SHP77 treated with DMSO at 0.1 percent for 48 hours (cell line): ENCODE results near the gene KIRREL3.
"Not testable (repeated sequence)": the region's sequence is repeated elsewhere in the genome, so short reads cannot be mapped to it uniquely, and the experiment has no call there.

ENCODE experiments used
- DNase-seq: peaks from one replicate; lab custom pipeline; 2025; lab: John Stamatoyannopoulos, UW

KIRREL3 gene

DNA sequence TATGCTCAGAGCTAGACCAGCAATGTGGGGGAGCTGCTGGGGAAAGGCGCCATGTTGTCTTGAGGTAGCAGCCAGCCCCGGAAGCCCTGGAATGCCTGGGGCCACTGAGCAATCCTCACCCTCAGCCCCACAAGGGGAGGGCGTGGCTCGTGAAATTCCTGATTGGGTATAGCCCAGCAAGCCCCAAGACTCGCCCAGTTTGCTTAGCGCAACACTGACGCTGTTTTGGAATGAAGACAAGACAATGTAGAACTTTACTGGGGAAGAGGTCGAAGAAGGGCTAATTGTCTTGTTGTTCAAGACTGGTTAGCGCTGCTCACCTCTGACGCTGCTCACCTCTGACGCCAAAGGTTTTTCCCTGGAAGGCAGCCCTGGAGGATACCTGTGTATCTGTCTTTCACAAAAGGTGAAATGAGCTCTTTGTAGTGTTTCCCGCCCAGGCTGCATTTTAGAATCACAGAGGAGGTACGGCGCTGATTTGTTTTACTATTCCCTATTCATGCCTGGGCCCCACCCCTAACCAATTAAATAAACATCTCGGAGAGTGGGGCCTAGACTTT is 597.5 kb downstream of the KIRREL3 start:
- DNase-seq = no peak

DNA sequence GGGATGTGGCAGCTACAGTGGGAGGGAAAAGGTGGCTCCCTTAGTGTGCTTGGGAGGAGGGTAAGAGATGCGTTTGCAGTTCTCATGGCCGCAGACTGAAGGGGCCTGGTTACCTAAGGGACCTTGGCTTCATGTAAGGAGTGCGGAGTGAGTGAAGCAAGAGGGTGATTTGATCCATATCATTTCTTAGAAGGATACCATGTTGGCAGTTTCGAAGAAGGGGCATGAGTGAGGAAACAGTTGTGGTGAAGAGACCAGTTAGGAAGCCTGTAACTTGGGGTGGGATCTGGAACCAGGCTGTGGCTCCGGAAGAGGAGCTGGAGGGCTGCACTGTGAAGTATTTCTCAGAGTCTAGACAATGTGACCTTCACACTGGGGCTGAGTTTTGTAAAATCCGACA is 600.1 kb downstream of the KIRREL3 start:
- DNase-seq = no peak

- no peak for DNase-seq
These were observed 600.6 kb downstream of the KIRREL3 start for GRCh38 chr11:126400019-126400418.

DNA sequence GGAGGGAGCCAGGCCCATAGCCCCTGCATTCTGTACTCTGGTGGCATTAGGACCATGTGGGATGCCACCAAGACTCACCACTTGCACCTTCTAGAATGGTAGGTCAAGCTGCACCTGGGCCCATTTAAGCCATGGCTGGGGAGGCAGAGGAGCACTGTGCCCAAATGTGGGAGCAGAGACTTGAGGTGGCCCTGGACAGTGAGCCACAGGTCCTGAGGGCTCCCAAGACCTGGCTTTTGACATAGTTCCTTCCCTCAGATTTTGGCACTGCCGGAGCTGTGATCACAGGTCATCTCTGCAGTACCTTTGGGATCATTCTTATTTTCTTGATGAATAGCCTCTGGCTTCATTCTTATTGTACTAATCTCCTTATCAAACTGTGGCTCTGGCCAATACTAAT is 601.8 kb downstream of the KIRREL3 start:
- no peak for DNase-seq

DNA sequence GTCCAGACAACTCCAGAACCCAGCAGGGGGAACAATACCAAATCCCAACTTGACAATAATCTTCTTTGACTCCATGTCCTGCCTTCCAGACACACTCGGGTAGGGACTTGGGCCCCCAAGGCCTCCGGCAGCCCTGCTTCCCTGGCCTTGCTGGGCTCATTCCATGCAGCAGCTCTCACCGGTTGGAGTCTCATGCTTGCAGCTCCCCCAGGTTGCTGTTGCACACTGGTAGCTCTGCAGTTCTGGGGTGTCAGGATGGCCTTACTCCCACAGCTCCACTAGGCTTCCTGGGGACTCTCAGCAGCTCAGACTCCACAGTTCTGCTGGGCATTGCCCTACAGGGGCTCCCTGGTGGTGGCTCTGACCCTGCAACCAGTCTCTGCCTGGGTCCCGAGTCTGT is 602.3 kb downstream of the KIRREL3 start:
- DNase-seq = no peak

- DNase-seq = no peak
These were observed 603.6 kb downstream of the KIRREL3 start for GRCh38 chr11:126396965-126397364.

GRCh38 chr11:126396266-126396665 is 604.3 kb downstream of the KIRREL3 start:
- not testable (repeated sequence) for DNase-seq

- not testable (repeated sequence) for DNase-seq
These were observed 604.8 kb downstream of the KIRREL3 start for GRCh38 chr11:126395784-126396183.

DNA sequence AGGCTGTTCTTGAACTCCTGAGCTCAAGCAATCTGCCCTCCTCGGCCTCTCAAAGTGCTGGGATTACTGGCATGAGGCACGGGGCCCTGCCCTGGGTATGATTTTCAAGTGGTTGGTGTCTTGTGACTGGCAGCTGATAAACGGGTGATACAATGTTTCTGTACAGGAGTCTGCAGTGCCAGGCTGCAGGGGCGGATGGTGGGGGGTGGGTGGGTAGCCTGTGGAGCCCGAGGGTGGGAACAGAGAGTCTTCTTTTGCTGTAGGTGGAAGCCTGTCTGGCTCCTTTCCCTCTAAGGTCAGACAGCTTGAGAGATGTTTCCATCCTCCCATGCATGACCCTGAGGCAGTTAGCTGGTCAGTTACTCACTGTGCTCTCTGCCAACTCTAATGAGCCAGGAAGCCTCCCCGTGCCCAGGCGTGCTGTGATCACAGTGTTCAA is 605.9 kb downstream of the KIRREL3 start:
- DNase-seq = not testable (repeated sequence)

DNA sequence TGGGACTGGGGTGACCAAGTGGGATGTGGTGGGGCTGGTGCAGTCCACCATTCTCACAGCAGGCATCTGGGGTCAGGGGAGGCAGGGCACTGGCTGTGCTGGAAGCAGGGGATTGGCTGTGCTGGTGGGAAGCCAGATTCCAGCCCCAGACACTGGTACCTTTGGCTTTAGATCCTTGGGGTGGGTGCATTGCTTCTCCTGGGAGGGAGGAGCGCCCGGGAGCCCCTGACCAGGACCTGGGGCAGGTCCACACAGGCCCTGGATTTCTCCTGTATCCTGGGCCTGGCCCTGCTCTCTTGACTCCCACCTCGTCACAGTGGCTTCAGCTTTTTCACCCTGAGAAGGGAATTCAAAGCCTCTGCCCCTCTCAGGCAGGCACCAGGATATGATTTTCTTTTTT is 606.5 kb downstream of the KIRREL3 start:
- no peak for DNase-seq

- no peak for DNase-seq
These were observed 607.4 kb downstream of the KIRREL3 start for GRCh38 chr11:126393143-126393542.

GRCh38 chr11:126392633-126393013 is 607.9 kb downstream of the KIRREL3 start:
- DNase-seq = no peak

DNA sequence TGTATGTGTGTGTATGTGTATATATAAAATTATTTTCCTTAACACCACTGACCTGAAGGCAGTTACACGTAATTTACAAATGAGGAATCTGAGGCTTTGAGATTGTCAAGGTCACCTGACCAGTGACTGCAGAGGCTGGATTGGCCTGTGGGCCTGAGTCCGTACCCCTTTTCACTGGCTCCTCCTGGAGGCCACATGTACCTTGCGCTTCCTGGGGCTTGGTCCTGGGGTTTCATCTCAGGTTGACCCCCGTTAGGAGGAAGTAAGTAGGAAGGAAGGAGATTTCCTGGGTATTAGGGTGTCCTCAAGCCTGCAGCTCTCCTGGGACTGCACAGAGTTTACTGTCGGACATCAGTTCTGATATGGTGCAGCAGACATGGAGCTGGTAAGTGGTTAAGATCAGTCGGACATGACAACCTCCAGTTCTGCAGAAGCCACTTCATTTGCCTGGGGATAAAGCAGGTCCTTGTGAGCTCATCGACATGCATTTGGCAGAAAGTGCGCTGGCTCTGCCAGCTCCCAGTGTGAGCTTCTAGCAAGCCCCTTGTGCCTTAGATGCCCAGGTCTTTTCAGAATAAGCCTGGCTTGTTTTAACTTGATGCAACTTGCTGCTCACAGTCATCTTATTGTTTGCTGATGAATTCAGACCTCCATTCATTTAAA is 608.5 kb downstream of the KIRREL3 start:
- no peak for DNase-seq

DNA sequence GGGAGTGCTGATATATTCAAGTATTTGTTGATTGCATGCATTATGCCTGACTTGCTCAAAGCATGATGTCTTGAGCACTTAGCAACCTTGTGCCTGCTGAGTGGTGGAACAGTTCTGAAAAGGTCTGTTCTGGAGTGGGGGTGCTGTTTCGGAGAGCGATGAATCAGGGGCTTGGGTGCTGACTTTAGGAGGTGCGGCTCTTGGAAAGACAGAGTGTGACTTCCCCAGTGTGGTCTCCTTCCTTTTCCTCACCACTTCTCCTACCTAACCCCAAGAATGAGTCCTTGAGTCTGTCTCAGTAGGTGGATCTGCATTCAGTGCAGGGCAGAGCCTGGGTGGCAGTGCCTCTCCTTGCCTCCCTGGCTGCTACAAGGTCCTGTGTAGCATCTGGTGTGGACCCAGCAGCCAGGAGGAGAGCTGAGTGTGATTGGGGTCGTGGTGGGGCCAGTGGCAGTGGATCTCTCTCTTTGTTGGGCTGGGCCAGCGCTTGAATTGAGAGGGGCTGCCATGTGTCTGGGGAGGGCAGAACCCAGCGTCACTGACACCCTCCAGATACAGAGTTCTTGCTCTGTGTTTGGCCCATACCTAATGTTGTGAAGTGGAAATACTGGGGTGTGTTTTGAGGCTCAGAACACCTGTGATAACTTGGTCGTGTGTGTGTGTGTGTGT is 609.1 kb downstream of the KIRREL3 start:
- DNase-seq = no peak

DNA sequence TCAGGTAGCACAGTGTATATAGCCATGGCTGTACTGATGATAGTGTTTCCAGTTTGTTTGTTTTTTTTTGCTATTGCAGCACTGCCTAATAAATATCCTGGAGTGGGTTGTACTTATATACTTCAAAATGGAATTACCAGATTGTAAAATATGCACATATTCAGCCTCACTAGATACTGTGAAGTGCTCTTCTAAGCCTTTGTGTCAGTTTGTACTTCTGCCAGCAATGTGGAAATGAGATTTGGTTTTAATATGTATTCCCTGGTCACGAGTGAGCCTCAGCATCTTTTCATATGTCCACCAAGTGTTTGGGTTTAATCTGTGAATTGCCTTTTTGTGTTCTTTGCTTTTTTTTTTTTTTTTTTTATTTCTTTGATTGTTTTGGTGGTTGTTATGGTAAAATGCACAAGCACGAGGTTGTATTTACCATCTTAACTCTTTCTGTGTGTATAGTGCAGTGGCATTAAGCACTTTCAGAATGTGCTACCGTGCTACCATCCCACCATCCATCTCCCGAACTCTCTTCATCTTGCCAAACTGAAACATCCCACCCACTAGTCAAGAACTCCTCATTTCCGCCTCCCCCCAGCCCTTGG is 610.2 kb downstream of the KIRREL3 start:
- no peak for DNase-seq

GRCh38 chr11:126387857-126388256 is 612.7 kb downstream of the KIRREL3 start:
- DNase-seq = no peak

DNA sequence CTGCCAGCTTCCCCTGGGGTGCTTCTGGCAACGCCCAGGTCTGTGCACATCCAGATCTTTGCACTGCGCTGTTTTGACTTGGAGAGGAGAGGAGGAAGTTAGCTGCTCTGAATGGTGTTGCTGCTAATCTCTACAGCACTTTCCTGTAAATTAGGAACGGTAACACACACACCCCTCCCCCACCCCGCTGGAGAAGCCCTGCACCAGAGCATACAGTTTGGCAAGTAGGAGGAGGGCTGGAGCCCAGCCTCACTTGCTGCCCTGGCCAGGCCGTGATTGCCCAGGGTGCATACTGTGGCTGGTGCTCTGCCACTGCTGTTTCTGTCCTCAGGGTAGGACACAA is 613.9 kb downstream of the KIRREL3 start:
- not testable (repeated sequence) for DNase-seq

- no peak for DNase-seq
These were observed 614.4 kb downstream of the KIRREL3 start for GRCh38 chr11:126385991-126386728.

- no peak for DNase-seq
These were observed 616.0 kb downstream of the KIRREL3 start for GRCh38 chr11:126384449-126385070.

DNA sequence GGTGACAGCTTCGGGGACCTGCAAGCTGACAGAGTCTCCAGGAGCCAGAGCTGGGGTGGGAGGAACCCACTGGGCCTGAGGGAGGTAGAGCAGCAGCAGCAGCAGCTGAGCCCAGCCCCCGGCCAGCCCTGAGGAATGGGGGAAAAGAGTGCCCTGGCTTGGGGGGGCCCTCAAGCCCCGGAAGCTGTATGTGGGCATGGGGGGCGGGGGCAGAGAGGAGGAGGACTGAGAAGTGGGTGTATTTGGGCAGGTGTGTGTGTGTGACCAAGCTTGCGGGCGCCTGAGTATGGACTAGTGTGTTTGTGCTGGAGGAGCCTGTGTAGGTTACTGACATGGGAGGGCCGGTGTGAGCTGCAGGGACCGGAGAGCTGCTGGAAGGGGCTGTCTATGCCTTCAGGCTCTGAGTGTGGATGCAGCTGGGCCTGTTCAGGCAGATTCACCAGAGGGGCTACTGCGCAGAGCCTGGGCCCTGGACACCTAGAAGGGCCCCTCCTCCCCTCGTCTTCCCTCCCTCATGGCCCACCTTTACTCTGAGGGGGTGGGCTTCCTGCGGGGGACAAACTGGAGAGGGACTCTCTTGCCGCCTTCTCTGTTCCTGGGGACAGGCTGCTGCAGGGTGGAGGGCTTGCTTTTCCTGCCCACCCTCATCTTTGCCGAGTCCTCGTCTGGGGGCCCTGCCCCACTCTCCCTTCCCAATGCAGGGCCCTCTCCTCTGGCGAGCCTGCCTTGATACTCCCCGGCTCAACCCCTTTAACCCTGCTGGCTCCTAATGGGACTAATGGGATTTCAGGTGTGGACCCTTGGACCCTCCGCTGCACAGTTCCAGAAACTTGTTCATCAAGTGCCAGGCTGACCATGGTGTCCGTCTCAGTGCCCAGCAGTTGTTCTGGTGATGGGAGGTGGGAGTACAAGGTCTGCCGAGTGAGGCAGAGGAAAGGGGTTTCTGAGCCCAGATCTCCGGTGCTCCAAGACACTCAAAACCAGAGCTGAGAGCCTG is 616.9 kb downstream of the KIRREL3 start:
- no peak for DNase-seq

GRCh38 chr11:126382641-126383040 is 617.9 kb downstream of the KIRREL3 start:
- DNase-seq = not testable (repeated sequence)
